HepG2 (cell line): ENCODE measurements around the gene LOXL4. TPM values are rescaled to one million over a fixed set of nuclear protein-coding genes. Genes with fewer than 3 reads are reported as not detected.

Source experiments
- ATAC-seq: fragments of 200-7000 bp; cut with Tn5 transposase; 3 replicates; pipeline ENCODE4 v1.9.1; 2020; ENCODE audit warnings: mild to moderate bottlenecking, moderate library complexity
- BruUV-seq: library from RNA; stranded (reverse); fragments of 400-500 nt; replicated peaks from 2 replicates; lab custom pipeline; 2021; lab: Mats Ljungman, UMichigan
- CTCF ChIA-PET: fragments of 300-600 bp; formaldehyde crosslinking; extraction: SDS; loops from one replicate; lab custom pipeline; 2021; ENCODE audit warnings: low total read pairs, inconsistent platforms, low intra/inter-chr PET ratio; lab: Yijun Ruan, JAX
- POLR2A ChIA-PET: fragments of 350-600 bp; sonication (Branson Sonifier 250); formaldehyde crosslinking; loops from one replicate; lab custom pipeline; 2020; ENCODE audit warnings: antibody characterized with exemption, inconsistent platforms; lab: Yijun Ruan, JAX
- DNase-seq: peaks from one replicate; pipeline ENCODE4 v3.0.0-alpha.2; 2015; ENCODE audit warnings: low spot score
- FAIRE-seq: peaks from 3 replicates; lab custom pipeline; 2011; peaks lifted over from hg19 to GRCh38; lab: Jason Lieb, UNC
- H2AFZ ChIP-seq: one replicate; pipeline ENCODE4 v1.6.1; 2011; ENCODE audit warnings: low read length, inconsistent platforms
- H3K27ac ChIP-seq: fragments of 300-600 bp; 3 replicates; pipeline ENCODE4 v1.8.0; 2011; ENCODE audit warnings: mixed run types, mild to moderate bottlenecking, mixed read lengths, low read length, inconsistent platforms; ENCODE audit not compliant: insufficient read depth; ENCODE audit errors: extremely low read length
- H3K27me3 ChIP-seq, 2 experiments: fragments of 200-600 bp in 1 of 2; 2 replicates in 1 of 2; 3 replicates in 1 of 2; pipeline versions ENCODE4 v1.6.0 to v1.8.0; 2011; ENCODE audit warnings: low read length in 2 of 2, mild to moderate bottlenecking in 2 of 2, moderate library complexity in 2 of 2, inconsistent platforms in 1 of 2; ENCODE audit not compliant: insufficient read depth in 2 of 2, control insufficient read depth in 1 of 2
- H3K36me3 ChIP-seq, 2 experiments: fragments of 200-600 bp in 1 of 2; replicated peaks in 1 of 2; 2 replicates in 1 of 2; 3 replicates in 1 of 2; pipeline versions ENCODE4 v1.5.1 to v1.8.0; 2011; ENCODE audit warnings: low read length in 2 of 2, inconsistent platforms in 1 of 2; ENCODE audit not compliant: insufficient read depth in 2 of 2, control insufficient read depth in 1 of 2
- H3K4me1 ChIP-seq: 2 replicates; pipeline ENCODE4 v1.5.1; 2012; ENCODE audit warnings: low read length, inconsistent platforms; ENCODE audit not compliant: insufficient read depth
- H3K4me2 ChIP-seq: 2 replicates; pipeline ENCODE4 v1.6.0; 2011; ENCODE audit warnings: low read depth, low read length, inconsistent platforms
- H3K4me3 ChIP-seq, 3 experiments: fragments of 200-600 bp in 1 of 3; sonication (generic), shearing (Covaris generic) in 1 of 3; replicated peaks in 1 of 3; 2 replicates each; pipeline ENCODE4 v1.5.1; 2011 to 2016; ENCODE audit warnings: low read length in 3 of 3, inconsistent platforms in 2 of 3, low read depth in 2 of 3, mild to moderate bottlenecking in 2 of 3, control low read depth in 1 of 3, mixed read lengths in 1 of 3; ENCODE audit not compliant: insufficient read depth in 1 of 3
- H3K79me2 ChIP-seq: one replicate; pipeline ENCODE4 v1.6.1; 2011; ENCODE audit warnings: low read length, inconsistent platforms; ENCODE audit not compliant: insufficient read depth
- H3K9ac ChIP-seq: 2 replicates; pipeline ENCODE4 v1.6.0; 2011; ENCODE audit warnings: mild to moderate bottlenecking, low read depth, low read length, inconsistent platforms; ENCODE audit not compliant: insufficient read depth
- H3K9me3 ChIP-seq: 2 replicates; pipeline ENCODE4 v1.5.1; 2012; ENCODE audit warnings: mild to moderate bottlenecking, low read length
- H4K20me1 ChIP-seq: 2 replicates; pipeline ENCODE4 v1.6.0; 2011; ENCODE audit warnings: inconsistent platforms, mild to moderate bottlenecking, low read length, moderate library complexity; ENCODE audit not compliant: insufficient read depth
- AGO2 ChIP-seq: fragments of 200-400 bp; formaldehyde crosslinking; optimal IDR thresholded peaks from 2 replicates; pipeline ENCODE3; 2017; ENCODE audit warnings: mild to moderate bottlenecking, low read depth, low read length, moderate library complexity
- ARNT ChIP-seq: fragments of 450-650 bp; IDR thresholded peaks from 2 replicates; pipeline ENCODE4 v1.6.1; 2017
- BHLHE40 ChIP-seq: IDR thresholded peaks from 2 replicates; pipeline ENCODE4 v1.6.1; 2011; ENCODE audit warnings: low read length, improper control_type of control experiment
- IKZF1 ChIP-seq: fragments of 450-650 bp; IDR thresholded peaks from 2 replicates; pipeline ENCODE4 v1.7.1; 2016
- PLRG1 ChIP-seq: fragments of 450-650 bp; conservative IDR thresholded peaks from 2 replicates; pipeline ENCODE4 v1.6.1; 2016
- PTBP1 ChIP-seq: fragments of 200-400 bp; formaldehyde crosslinking; IDR thresholded peaks from 2 replicates; pipeline ENCODE4 v1.6.1; 2018; ENCODE audit warnings: low read length, low read depth; ENCODE audit not compliant: poor library complexity, severe bottlenecking
- TAF15 ChIP-seq: fragments of 200-400 bp; formaldehyde crosslinking; IDR thresholded peaks from one replicate; pipeline ENCODE4 v1.6.1; 2018; ENCODE audit warnings: mild to moderate bottlenecking, low read depth, low read length; ENCODE audit not compliant: poor library complexity, severe bottlenecking
- TEAD2 ChIP-seq: sonication (generic); formaldehyde crosslinking; IDR thresholded peaks from 2 replicates; pipeline ENCODE4 v1.9.0; 2021; ENCODE audit warnings: missing genetic modification reagents
- ZIK1 ChIP-seq: sonication (generic); formaldehyde crosslinking; IDR thresholded peaks from 2 replicates; pipeline ENCODE4 v1.5.0; 2020; ENCODE audit warnings: mild to moderate bottlenecking, low read depth, missing genetic modification reagents, borderline replicate concordance
- ZNF235 ChIP-seq: sonication (generic); formaldehyde crosslinking; IDR thresholded peaks from 2 replicates; pipeline ENCODE4 v1.8.1; 2023; ENCODE audit warnings: mild to moderate bottlenecking, missing genetic modification reagents, borderline replicate concordance
- ZNF567 ChIP-seq: sonication (generic); formaldehyde crosslinking; IDR thresholded peaks from 2 replicates; pipeline ENCODE4 v1.8.1; 2023; ENCODE audit warnings: mild to moderate bottlenecking, missing genetic modification reagents, borderline replicate concordance
- WGBS: methylation state at CpG from one replicate; pipeline ENCODE4 v1.1.6; 2017; ENCODE audit warnings: low lambda C conversion rate; 5-methylcytosine and 5-hydroxymethylcytosine counted together
- in situ Hi-C: cut with HindIII; loops from 2 replicates; pipeline ENCODE4 v1.10.0; 2017; ENCODE audit warnings: low pct_unique_long_range_greater_than_20kb; ENCODE audit not compliant: extremely low pct_ligation_motif_present
- intact Hi-C: fragments of 100-400 bp; cut with micrococcal nuclease; formaldehyde crosslinking; loops from one replicate; pipeline ENCODE4 v1.10.0; 2022; ENCODE audit not compliant: unreplicated experiment
- polyA plus RNA-seq, 8 experiments: library from polyadenylated mRNA; depleted of rRNA in 3 of 8; stranded (reverse) in 7 of 8; unstranded in 1 of 8; fragments of >200 nt; fragmentation: Illumina TruSeq in 4 of 8; extraction: Trizol in 4 of 8; gene quantifications; 2 replicates each; pipeline versions ENCODE4 v1.2.1 to v1.2.3, GENCODE V29; 2011 to 2016; ENCODE audit warnings: low read depth in 4 of 8, missing spikeins in 1 of 8, mixed read lengths in 1 of 8; ENCODE audit not compliant: insufficient read depth in 1 of 8
- total RNA-seq, 5 experiments: library from RNA; depleted of rRNA; stranded (reverse); fragments of >200 nt; fragmentation: Illumina TruSeq; extraction: Trizol; gene quantifications; 2 replicates each; pipeline ENCODE4 v1.2.3, GENCODE V29; 2016; ENCODE audit warnings: low read depth in 1 of 5
- TF ChIP-seq, protein P1 (sequence below): fragments of 450-650 bp; IDR thresholded peaks from 2 replicates; pipeline ENCODE4 v1.6.1; 2017; ENCODE audit warnings: mild to moderate bottlenecking
- TF ChIP-seq, protein P2 (sequence below): sonication (generic); formaldehyde crosslinking; IDR thresholded peaks from 2 replicates; pipeline ENCODE4 v1.8.0; 2022; ENCODE audit warnings: low read depth, missing genetic modification reagents

The LOXL4 gene
- total and polyA plus RNA-seq, 2 of the 13 experiments (the other 11 are each of a cell fraction or from before 2014, with no cell fraction given): 8.8 to 21.1 TPM

- H3K4me3 ChIP-seq: no peak overlapping the region
- H3K9ac ChIP-seq: no peak overlapping the region
- no peaks in the 10 kb centered on the region for H4K20me1 ChIP-seq
- H3K4me2 ChIP-seq: no peak overlapping the region
- H3K27me3 ChIP-seq: no peaks in the 10 kb centered on the region
- no peak overlapping the region for H3K27ac ChIP-seq
- no peak for DNase-seq
- POLR2A ChIA-PET: no interaction called here
- peak; percentile 55 for TF ChIP-seq AGO2
- no peak for TF ChIP-seq ZNF567 (CRISPR knock-in tag)
- TF ChIP-seq IKZF1: no peak
- no peak for TF ChIP-seq BHLHE40
- H3K79me2 ChIP-seq: no peaks in the 10 kb centered on the region
- FAIRE-seq: no peak
- peaks cover 0 to 3% of the 10 kb centered on the region in 2 experiments; a peak in 2 of 5 replicates for H3K36me3 ChIP-seq
- H3K4me1 ChIP-seq: peaks cover 9% of the 10 kb centered on the region
- WGBS: 93% methylated on average over 10 of the region's 17 CpGs
- no peak; the same call in 2 of the 3 replicates for ATAC-seq
- CTCF ChIA-PET: no interaction called here
- H3K9me3 ChIP-seq: no peaks in the 10 kb centered on the region
- no peak overlapping the region for H2AFZ ChIP-seq
- no TSS peak for BruUV-seq
- in situ Hi-C loops (no loop called here), intact Hi-C loops (no loop called here)
Measured at GRCh38 chr10:98255146-98255877, 12.7 kb downstream of the LOXL4 start.

DNA sequence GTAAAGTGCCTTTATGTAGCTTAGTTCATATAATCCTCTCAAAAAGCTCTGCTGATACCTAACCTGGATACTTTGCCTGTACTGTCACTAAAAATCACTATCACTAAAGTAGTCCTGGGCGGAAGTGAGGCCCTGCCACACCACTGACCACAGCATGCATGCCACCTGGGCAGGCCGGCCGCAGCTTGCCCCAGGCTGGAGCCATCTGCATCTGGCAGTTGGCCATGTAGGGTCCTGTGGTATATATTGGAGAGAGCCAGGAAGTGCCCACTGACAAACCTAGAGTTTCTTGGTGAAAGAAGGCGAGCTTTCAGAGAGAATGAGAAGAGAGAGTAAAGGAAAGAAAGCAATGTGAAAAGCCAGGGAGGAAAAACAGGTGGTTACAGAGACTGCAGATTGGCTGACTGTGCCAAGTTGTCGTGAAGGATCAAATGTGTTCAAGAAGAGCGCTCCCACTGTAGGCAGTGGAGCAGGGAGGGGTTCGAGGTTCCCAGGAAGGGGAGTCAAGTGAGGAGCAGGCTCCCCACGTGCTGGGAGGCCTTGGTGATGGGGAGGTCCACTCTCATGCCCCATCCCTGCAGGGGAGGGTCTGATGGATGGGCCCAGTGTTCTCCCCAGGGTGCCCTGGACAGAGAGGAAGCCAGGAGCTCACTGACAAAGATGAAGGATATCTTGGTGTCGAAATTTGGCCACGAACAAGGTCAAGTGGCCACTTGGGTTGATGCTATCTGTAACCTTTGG is 13.6 kb downstream of the LOXL4 start:
- no peak for DNase-seq
- no peak overlapping the region for H2AFZ ChIP-seq
- H3K9me3 ChIP-seq: no peaks in the 10 kb centered on the region
- intact Hi-C loops (no loop called here), in situ Hi-C loops (no loop called here)
- no peaks in the 10 kb centered on the region for H4K20me1 ChIP-seq
- H3K4me1 ChIP-seq: peaks cover 11% of the 10 kb centered on the region
- WGBS: 90% methylated on average over 9 of the region's 10 CpGs
- CTCF ChIA-PET: no interaction called here
- ATAC-seq: no peak
- H3K36me3 ChIP-seq: peaks cover 0 to 3% of the 10 kb centered on the region in 2 experiments; a peak in 3 of 5 replicates
- H3K79me2 ChIP-seq: no peaks in the 10 kb centered on the region
- POLR2A ChIA-PET: no interaction called here
- FAIRE-seq: no peak
- H3K4me2 ChIP-seq: no peak overlapping the region
- H3K27ac ChIP-seq: no peak overlapping the region
- H3K27me3 ChIP-seq: no peaks in the 10 kb centered on the region
- H3K4me3 ChIP-seq: no peak overlapping the region
- H3K9ac ChIP-seq: no peak overlapping the region
- BruUV-seq: no TSS peak
- TF ChIP-seq PLRG1: no peak
- TF ChIP-seq ARNT: no peak
- TF ChIP-seq PTBP1: no peak
- TF ChIP-seq, protein P1, sequence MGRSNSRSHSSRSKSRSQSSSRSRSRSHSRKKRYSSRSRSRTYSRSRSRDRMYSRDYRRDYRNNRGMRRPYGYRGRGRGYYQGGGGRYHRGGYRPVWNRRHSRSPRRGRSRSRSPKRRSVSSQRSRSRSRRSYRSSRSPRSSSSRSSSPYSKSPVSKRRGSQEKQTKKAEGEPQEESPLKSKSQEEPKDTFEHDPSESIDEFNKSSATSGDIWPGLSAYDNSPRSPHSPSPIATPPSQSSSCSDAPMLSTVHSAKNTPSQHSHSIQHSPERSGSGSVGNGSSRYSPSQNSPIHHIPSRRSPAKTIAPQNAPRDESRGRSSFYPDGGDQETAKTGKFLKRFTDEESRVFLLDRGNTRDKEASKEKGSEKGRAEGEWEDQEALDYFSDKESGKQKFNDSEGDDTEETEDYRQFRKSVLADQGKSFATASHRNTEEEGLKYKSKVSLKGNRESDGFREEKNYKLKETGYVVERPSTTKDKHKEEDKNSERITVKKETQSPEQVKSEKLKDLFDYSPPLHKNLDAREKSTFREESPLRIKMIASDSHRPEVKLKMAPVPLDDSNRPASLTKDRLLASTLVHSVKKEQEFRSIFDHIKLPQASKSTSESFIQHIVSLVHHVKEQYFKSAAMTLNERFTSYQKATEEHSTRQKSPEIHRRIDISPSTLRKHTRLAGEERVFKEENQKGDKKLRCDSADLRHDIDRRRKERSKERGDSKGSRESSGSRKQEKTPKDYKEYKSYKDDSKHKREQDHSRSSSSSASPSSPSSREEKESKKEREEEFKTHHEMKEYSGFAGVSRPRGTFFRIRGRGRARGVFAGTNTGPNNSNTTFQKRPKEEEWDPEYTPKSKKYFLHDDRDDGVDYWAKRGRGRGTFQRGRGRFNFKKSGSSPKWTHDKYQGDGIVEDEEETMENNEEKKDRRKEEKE: no peak
- TF ChIP-seq, protein P2, sequence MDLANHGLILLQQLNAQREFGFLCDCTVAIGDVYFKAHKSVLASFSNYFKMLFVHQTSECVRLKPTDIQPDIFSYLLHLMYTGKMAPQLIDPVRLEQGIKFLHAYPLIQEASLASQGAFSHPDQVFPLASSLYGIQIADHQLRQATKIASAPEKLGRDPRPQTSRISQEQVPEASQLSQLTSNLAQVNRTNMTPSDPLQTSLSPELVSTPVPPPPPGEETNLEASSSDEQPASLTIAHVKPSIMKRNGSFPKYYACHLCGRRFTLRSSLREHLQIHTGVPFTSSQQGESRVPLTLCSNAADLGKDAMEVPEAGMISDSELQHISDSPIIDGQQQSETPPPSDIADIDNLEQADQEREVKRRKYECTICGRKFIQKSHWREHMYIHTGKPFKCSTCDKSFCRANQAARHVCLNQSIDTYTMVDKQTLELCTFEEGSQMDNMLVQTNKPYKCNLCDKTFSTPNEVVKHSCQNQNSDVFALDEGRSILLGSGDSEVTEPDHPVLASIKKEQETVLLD (CRISPR knock-in tag): no peak
- TF ChIP-seq TAF15: no peak
- TF ChIP-seq TEAD2 (CRISPR knock-in tag): no peak
- TF ChIP-seq ZNF235 (CRISPR knock-in tag): no peak
- no peak for TF ChIP-seq ZIK1
